Kidney (tissue), 14 donors: ENCODE results near the gene OR2L5. TPM values are rescaled to one million over a fixed set of nuclear protein-coding genes. Genes with fewer than 3 reads are reported as not detected.

Source experiments
- DNase-seq, 5 donors: peaks; one replicate each; pipeline ENCODE4 v3.0.0-alpha.2; 2013 to 2020
- FAIRE-seq: peaks from 2 replicates; lab custom pipeline; 2012; peaks lifted over from hg19 to GRCh38; lab: Jason Lieb, UNC
- H3K27ac ChIP-seq, 2 donors: one replicate each; pipeline ENCODE4 v1.7.0; 2013; ENCODE audit warnings: low read depth in 2 of 2, low read length in 2 of 2, inconsistent platforms in 1 of 2
- H3K27me3 ChIP-seq: one replicate; pipeline ENCODE4 v1.7.1; 2013; ENCODE audit warnings: low read length, inconsistent platforms; ENCODE audit not compliant: control insufficient read depth, insufficient read depth
- H3K36me3 ChIP-seq, 3 donors: one replicate each; pipeline versions ENCODE4 v1.7.0 to v1.7.1; 2013; ENCODE audit warnings: low read length in 3 of 3, control low read depth in 1 of 3, inconsistent platforms in 1 of 3; ENCODE audit not compliant: insufficient read depth in 3 of 3, control insufficient read depth in 2 of 3
- H3K4me1 ChIP-seq, 3 donors: one replicate each; pipeline versions ENCODE4 v1.7.0 to v1.7.1; 2013; ENCODE audit warnings: low read length in 3 of 3, inconsistent platforms in 1 of 3, low read depth in 1 of 3; ENCODE audit not compliant: control insufficient read depth in 2 of 3, insufficient read depth in 2 of 3
- H3K4me3 ChIP-seq, 3 donors: one replicate each; pipeline versions ENCODE4 v1.7.0 to v1.8.1; 2013; ENCODE audit warnings: low read length in 3 of 3, control low read depth in 1 of 3, inconsistent platforms in 1 of 3
- H3K9ac ChIP-seq, 3 donors: one replicate each; pipeline versions ENCODE4 v1.7.0 to v1.7.1; 2013; ENCODE audit warnings: low read length in 3 of 3, control low read depth in 1 of 3, inconsistent platforms in 1 of 3
- H3K9me3 ChIP-seq, 3 donors: one replicate each; pipeline versions ENCODE4 v1.7.0 to v1.7.1; 2013; ENCODE audit warnings: low read length in 3 of 3, control low read depth in 1 of 3, inconsistent platforms in 1 of 3; ENCODE audit not compliant: control insufficient read depth in 2 of 3, insufficient read depth in 1 of 3
- intact Hi-C: fragments of 100-400 bp; cut with DNase I; formaldehyde crosslinking; loops from one replicate; pipeline ENCODE4 v1.11.1; 2022
- polyA plus RNA-seq: library from polyadenylated mRNA; stranded (reverse); fragments of 350-450 nt; fragmentation: Illumina TruSeq; extraction: RNeasy Lipid Tissue Mini Kit (QIAGEN cat#74804); gene quantifications from one replicate; pipeline ENCODE4 v1.2.3, GENCODE V29; 2014; ENCODE audit warnings: low read depth, low replicate concordance; ENCODE audit not compliant: insufficient read depth
- total RNA-seq: library from RNA; stranded (reverse); fragmentation: NEBNext Ultra II Directional; extraction: Animal tissue kit (Norgen Biotek cat#: 25700); gene quantifications from one replicate; pipeline ENCODE4 v1.2.1, GENCODE V29; 2021
- TF ChIP-seq, protein P1 (sequence below): IDR thresholded peaks from 3 replicates; pipeline ENCODE4 v1.5.1; 2012; ENCODE audit warnings: mild to moderate bottlenecking, moderate library complexity, borderline replicate concordance; ENCODE audit not compliant: insufficient read depth; ENCODE audit errors: extremely low read depth
- donor health status: control.
- donor health status: control.
- donor health status: control.
- donor health status: control.
- donor health status: control.
- donor health status: DM: yes; HTN: yes; CAD: no.
- donor health status: Normal renal cell carcinoma (clear cell type).

The OR2L5 gene
- total and polyA plus RNA-seq, 2 donors from 2014 or later: not detected

DNA sequence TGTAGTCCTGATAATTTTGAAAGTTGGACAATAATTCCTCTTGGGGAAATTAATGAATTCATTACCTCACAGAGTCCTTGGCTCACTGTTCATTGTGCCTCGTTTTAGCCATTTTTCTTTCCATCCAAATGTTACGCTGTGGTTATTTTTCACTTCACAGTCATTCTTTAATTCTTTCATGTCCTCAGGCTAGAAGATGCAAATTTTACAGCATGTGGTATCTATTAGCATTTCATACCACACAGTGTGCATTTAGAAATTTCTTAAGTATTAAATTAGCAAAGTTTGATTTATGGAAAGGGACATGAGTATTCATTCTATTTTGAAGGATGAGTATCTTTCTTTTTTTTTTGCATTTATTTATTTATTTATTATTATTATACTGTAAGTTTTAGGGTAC lies 51.6 kb downstream of the OR2L5 start:
- Histone ChIP-seq H3K4me1 (no peaks in the 10 kb centered on the region), H3K27me3 (no peaks in the 10 kb centered on the region), H3K27ac (no peak overlapping the region), H3K4me3 (no peak overlapping the region), H3K36me3 (no peaks in the 10 kb centered on the region), H3K9me3 (no peaks in the 10 kb centered on the region), H3K9ac (no peak overlapping the region)
- FAIRE-seq (no peak), DNase-seq (no peak)
- intact Hi-C loops: no loop called here
- TF ChIP-seq, protein P1, sequence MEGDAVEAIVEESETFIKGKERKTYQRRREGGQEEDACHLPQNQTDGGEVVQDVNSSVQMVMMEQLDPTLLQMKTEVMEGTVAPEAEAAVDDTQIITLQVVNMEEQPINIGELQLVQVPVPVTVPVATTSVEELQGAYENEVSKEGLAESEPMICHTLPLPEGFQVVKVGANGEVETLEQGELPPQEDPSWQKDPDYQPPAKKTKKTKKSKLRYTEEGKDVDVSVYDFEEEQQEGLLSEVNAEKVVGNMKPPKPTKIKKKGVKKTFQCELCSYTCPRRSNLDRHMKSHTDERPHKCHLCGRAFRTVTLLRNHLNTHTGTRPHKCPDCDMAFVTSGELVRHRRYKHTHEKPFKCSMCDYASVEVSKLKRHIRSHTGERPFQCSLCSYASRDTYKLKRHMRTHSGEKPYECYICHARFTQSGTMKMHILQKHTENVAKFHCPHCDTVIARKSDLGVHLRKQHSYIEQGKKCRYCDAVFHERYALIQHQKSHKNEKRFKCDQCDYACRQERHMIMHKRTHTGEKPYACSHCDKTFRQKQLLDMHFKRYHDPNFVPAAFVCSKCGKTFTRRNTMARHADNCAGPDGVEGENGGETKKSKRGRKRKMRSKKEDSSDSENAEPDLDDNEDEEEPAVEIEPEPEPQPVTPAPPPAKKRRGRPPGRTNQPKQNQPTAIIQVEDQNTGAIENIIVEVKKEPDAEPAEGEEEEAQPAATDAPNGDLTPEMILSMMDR: no peak

GRCh38 chr1:248065604-248066003 lies 52.1 kb downstream of the OR2L5 start:
- FAIRE-seq (no peak), DNase-seq (no peak)
- intact Hi-C loops: no loop called here
- TF ChIP-seq, protein P1: no peak
- Histone ChIP-seq H3K36me3 (no peaks in the 10 kb centered on the region), H3K4me3 (no peak overlapping the region), H3K9me3 (no peaks in the 10 kb centered on the region), H3K4me1 (no peaks in the 10 kb centered on the region), H3K27me3 (no peaks in the 10 kb centered on the region), H3K9ac (no peak overlapping the region), H3K27ac (no peak overlapping the region)

Other genes starting within 250 kb of the OR2L5 start
- gene OR14A16, start 189.5 kb upstream of the OR2L5 start, total RNA-seq: not detected
- not detected for gene OR14A16, start 189.5 kb upstream of the OR2L5 start, polyA plus RNA-seq
- not detected for gene OR11L1, start 171.8 kb upstream of the OR2L5 start, total RNA-seq
- gene OR11L1, start 171.8 kb upstream of the OR2L5 start, polyA plus RNA-seq: not detected
- 0.50 TPM for gene TRIM58, start 156.5 kb upstream of the OR2L5 start, total RNA-seq
- gene TRIM58, start 156.5 kb upstream of the OR2L5 start, polyA plus RNA-seq: 0.11 TPM
- not detected for gene OR2W3, start 118.1 kb upstream of the OR2L5 start, total RNA-seq
- not detected for gene OR2W3, start 118.1 kb upstream of the OR2L5 start, polyA plus RNA-seq
- gene OR2T8, start 93.4 kb upstream of the OR2L5 start, total RNA-seq: not detected
- not detected for gene OR2T8, start 93.4 kb upstream of the OR2L5 start, polyA plus RNA-seq
- not detected for gene OR2AJ1, start 88.8 kb upstream of the OR2L5 start, total RNA-seq
- gene OR2AJ1, start 88.8 kb upstream of the OR2L5 start, polyA plus RNA-seq: not detected
- gene OR2L8, start 64.8 kb upstream of the OR2L5 start, total RNA-seq: not detected
- gene OR2L8, start 64.8 kb upstream of the OR2L5 start, polyA plus RNA-seq: not detected
- gene OR2AK2, start 48.4 kb upstream of the OR2L5 start, total RNA-seq: not detected
- gene OR2AK2, start 48.4 kb upstream of the OR2L5 start, polyA plus RNA-seq: not detected
- 0.09 TPM for gene OR2L2, start 16.4 kb downstream of the OR2L5 start, total RNA-seq
- gene OR2L2, start 16.4 kb downstream of the OR2L5 start, polyA plus RNA-seq: not detected
- gene OR2L3, start 33.2 kb downstream of the OR2L5 start, total RNA-seq: not detected
- gene OR2L3, start 33.2 kb downstream of the OR2L5 start, polyA plus RNA-seq: not detected
- gene OR2L13, start 81.5 kb downstream of the OR2L5 start, total RNA-seq: not detected
- gene OR2L13, start 81.5 kb downstream of the OR2L5 start, polyA plus RNA-seq: not detected
- not detected for gene OR2M5, start 131.5 kb downstream of the OR2L5 start, total RNA-seq
- not detected for gene OR2M5, start 131.5 kb downstream of the OR2L5 start, polyA plus RNA-seq
- gene OR2M2, start 161.2 kb downstream of the OR2L5 start, total RNA-seq: not detected
- gene OR2M2, start 161.2 kb downstream of the OR2L5 start, polyA plus RNA-seq: not detected
- not detected for gene OR2M3, start 183.6 kb downstream of the OR2L5 start, total RNA-seq
- not detected for gene OR2M3, start 183.6 kb downstream of the OR2L5 start, polyA plus RNA-seq
- gene OR2M4, start 217.8 kb downstream of the OR2L5 start, total RNA-seq: not detected
- gene OR2M4, start 217.8 kb downstream of the OR2L5 start, polyA plus RNA-seq: not detected